Cardiac muscle cell (in vitro differentiated cells and primary cell): Measurements from ENCODE around the gene ZNF697. TPM values are rescaled to one million over a fixed set of nuclear protein-coding genes. Genes with fewer than 3 reads are reported as not detected.

Source experiments
- DNase-seq, 2 donors: peaks; one replicate each; pipeline versions ENCODE4 v3.0.0 to v3.0.0-alpha.2; 2010 to 2017; ENCODE audit warnings: low read depth in 1 of 2, low spot score in 1 of 2
- H3K27ac ChIP-seq: fragments of 200-600 bp; sonication (generic); 2 replicates; pipeline ENCODE4 v1.5.1; 2016
- H3K27me3 ChIP-seq: fragments of 200-600 bp; sonication (generic); 2 replicates; pipeline ENCODE4 v1.6.0; 2016; ENCODE audit warnings: control low read depth
- H3K36me3 ChIP-seq: fragments of 200-600 bp; sonication (generic); 2 replicates; pipeline ENCODE4 v1.5.1; 2016; ENCODE audit warnings: control low read depth
- H3K4me1 ChIP-seq: fragments of 200-600 bp; sonication (generic); 2 replicates; pipeline ENCODE4 v1.8.1; 2017; ENCODE audit warnings: low read depth, mild to moderate bottlenecking, mixed run types
- H3K4me3 ChIP-seq: fragments of 200-600 bp; sonication (generic); 2 replicates; pipeline ENCODE4 v1.5.1; 2016; ENCODE audit warnings: mild to moderate bottlenecking
- H3K9me3 ChIP-seq: fragments of 200-600 bp; sonication (generic); 2 replicates; pipeline ENCODE4 v1.5.1; 2017; ENCODE audit warnings: low read depth, mild to moderate bottlenecking, control low read depth
- polyA plus RNA-seq: library from polyadenylated mRNA; unstranded; fragments of >200 nt; fragmentation: Nextera tagmentation; extraction: Ambion mirVana; gene quantifications from 2 replicates; pipeline ENCODE4 v1.2.1, GENCODE V29; 2016
- total RNA-seq: library from RNA; depleted of rRNA; stranded (reverse); fragments of >200 nt; gene quantifications from 2 replicates; pipeline ENCODE4 v1.2.3, GENCODE V29; 2016
- TF ChIP-seq, protein P1 (sequence below): IDR thresholded peaks from 2 replicates; pipeline ENCODE4 v1.5.1; 2012; ENCODE audit warnings: low read depth, mild to moderate bottlenecking, low read length

The ZNF697 gene
- total and polyA plus RNA-seq, 2 experiments from 2014 or later, result 1.1 to 8.1 TPM

DNA sequence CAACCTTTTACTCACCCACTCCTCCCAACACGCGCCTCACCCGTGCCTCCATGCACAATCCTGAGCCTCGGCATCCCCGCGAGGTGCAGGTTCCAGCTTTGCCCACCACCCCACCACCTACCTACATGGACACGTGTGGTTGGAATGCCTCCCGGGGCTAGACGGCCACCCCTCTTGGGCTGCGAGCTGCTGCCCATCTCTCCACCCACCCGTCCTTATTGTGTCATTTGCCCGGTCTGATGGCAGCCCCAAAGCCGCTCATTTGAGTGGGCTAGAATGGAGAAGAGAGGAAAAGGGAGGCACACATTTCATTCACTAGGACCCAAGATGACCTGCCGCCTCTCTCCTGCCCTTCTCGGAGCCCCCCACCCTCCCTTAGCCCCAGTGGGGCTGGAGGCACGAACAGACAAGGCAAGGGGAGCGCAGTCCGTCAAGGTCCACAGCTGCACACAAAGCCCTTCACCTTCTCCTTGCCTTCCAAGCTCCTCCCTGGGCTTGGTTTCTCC, 785 bp downstream of the ZNF697 start:
- Histone ChIP-seq H3K9me3 (no peaks in the 10 kb centered on the region), H3K4me1 (no peaks in the 10 kb centered on the region), H3K4me3 (peak overlapping the region; percentile 83), H3K27ac (peak overlapping the region; percentile 80), H3K27me3 (no peaks in the 10 kb centered on the region), H3K36me3 (no peaks in the 10 kb centered on the region)
- peak in 1 of 2 donors; percentile 7 for DNase-seq
- TF ChIP-seq, protein P1, sequence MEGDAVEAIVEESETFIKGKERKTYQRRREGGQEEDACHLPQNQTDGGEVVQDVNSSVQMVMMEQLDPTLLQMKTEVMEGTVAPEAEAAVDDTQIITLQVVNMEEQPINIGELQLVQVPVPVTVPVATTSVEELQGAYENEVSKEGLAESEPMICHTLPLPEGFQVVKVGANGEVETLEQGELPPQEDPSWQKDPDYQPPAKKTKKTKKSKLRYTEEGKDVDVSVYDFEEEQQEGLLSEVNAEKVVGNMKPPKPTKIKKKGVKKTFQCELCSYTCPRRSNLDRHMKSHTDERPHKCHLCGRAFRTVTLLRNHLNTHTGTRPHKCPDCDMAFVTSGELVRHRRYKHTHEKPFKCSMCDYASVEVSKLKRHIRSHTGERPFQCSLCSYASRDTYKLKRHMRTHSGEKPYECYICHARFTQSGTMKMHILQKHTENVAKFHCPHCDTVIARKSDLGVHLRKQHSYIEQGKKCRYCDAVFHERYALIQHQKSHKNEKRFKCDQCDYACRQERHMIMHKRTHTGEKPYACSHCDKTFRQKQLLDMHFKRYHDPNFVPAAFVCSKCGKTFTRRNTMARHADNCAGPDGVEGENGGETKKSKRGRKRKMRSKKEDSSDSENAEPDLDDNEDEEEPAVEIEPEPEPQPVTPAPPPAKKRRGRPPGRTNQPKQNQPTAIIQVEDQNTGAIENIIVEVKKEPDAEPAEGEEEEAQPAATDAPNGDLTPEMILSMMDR, result no peak

- peak in 1 of 2 donors; percentile 63 for DNase-seq
- no peak overlapping the region for H3K27ac ChIP-seq
- peak overlapping the region; percentile 83 for H3K4me3 ChIP-seq
- TF ChIP-seq, protein P1, result no peak
- no peaks in the 10 kb centered on the region for H3K9me3 ChIP-seq
- no peaks in the 10 kb centered on the region for H3K27me3 ChIP-seq
- H3K36me3 ChIP-seq, result no peaks in the 10 kb centered on the region
- H3K4me1 ChIP-seq, result no peaks in the 10 kb centered on the region
These were observed 1.4 kb downstream of the ZNF697 start for GRCh38 chr1:119646521-119647227.

DNA sequence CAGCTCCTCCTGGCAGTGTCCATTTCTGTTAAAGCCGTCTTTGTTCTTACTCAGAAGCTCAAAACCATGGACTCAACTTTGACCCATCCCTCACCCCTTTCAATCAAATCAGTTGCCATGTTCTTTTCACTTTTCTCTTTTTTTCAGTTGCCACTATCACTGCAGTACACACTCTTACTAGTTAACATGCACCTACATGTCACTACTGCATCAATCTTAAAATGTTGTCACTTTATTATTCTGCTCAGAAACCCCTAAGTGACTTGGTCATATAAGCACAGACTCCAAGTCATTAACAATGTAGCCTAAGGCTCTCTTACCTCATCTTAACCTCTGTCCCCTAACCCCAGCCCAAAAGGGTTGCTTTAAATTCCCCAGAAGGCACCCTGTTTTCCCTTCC, 9.0 kb downstream of the ZNF697 start:
- TF ChIP-seq, protein P1, result no peak
- H3K36me3 ChIP-seq, result no peaks in the 10 kb centered on the region
- DNase-seq, result no peak
- no peaks in the 10 kb centered on the region for H3K27me3 ChIP-seq
- H3K4me1 ChIP-seq, result no peaks in the 10 kb centered on the region
- H3K4me3 ChIP-seq, result no peak overlapping the region
- no peak overlapping the region for H3K27ac ChIP-seq
- no peaks in the 10 kb centered on the region for H3K9me3 ChIP-seq

- Histone ChIP-seq H3K36me3 (no peaks in the 10 kb centered on the region), H3K4me3 (no peak overlapping the region), H3K27ac (no peak overlapping the region), H3K4me1 (peaks cover 3% of the 10 kb centered on the region), H3K27me3 (no peaks in the 10 kb centered on the region), H3K9me3 (no peaks in the 10 kb centered on the region)
- DNase-seq, result no peak
- TF ChIP-seq, protein P1, result no peak
These were observed 10.4 kb downstream of the ZNF697 start for GRCh38 chr1:119637710-119638109.

DNA sequence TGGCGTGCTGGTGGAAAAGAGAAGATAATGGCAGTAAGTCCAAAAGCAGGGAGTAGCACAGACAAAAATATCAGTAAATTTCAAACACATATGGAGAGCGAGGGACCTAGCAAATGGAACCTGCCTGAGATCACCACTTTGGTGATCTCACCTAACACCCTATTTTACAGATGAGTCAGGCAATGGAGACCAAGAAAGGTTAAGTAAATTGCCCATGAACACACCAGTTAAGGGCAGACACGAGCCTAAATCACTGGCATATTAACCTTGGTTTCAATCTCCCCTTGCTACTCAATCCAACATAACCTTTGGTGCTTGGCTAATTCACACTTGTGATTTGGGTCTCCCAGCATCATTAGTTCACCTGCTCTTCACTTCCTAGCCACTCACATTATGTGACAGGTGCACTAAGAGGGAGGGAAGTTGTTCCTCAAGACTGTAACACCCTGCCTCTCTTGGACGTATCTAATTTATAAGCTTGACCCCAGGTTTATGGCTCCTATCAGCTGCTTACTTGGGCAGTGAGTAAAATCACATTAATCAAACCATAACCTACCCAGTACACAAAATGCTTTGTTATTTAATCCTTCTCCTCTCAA, 11.5 kb downstream of the ZNF697 start:
- TF ChIP-seq, protein P1, result no peak
- Histone ChIP-seq H3K36me3 (no peaks in the 10 kb centered on the region), H3K4me3 (no peak overlapping the region), H3K4me1 (peaks cover 11% of the 10 kb centered on the region), H3K9me3 (no peaks in the 10 kb centered on the region), H3K27me3 (no peaks in the 10 kb centered on the region), H3K27ac (no peak overlapping the region)
- no peak for DNase-seq
